Esophagus mucosa (tissue), 1 donor: ENCODE results near the gene PPP1R16B. TPM values are rescaled to one million over a fixed set of nuclear protein-coding genes. Genes with fewer than 3 reads are reported as not detected.
"Not testable (repeated sequence)": the region's sequence is repeated elsewhere in the genome, so short reads cannot be mapped to it uniquely, and the experiment has no call there.

Source experiments
- ATAC-seq: fragments of 200-7000 bp; cut with Tn5 transposase; one replicate; pipeline ENCODE4 v1.9.1; 2020
- total RNA-seq: library from RNA; stranded (reverse); gene quantifications from one replicate; pipeline ENCODE4 v1.2.4, GENCODE V29; 2023
- donor health status: DM: yes; HTN: yes; CAD: no.

The PPP1R16B gene
- total RNA-seq, 1 donor from 2014 or later, result 2.3 TPM

DNA sequence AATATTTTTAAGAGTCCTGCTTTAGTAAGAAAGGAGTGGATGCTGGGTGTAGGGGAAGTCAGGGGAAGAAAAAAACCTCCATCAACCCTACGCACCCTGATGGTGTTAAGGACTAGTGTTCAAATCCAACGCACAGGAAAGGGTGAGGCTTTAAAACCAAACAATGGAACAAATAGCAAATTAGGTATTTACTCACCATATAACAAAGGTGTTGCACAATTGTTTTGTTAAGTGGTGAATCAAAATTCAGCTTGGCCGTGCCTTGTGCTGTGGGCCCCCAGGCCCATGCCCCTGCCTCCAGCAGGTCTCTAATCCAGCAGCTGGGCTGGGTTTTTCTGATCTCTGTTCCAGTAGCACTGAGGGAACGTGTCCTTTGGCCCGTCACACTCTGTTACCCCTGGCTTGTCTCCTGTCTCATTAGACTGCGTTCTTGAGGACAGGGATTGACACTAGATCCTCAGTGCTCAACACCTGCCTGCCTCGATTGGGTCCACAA is 132.5 kb downstream of the PPP1R16B start:
- ATAC-seq, result peak; percentile 68

DNA sequence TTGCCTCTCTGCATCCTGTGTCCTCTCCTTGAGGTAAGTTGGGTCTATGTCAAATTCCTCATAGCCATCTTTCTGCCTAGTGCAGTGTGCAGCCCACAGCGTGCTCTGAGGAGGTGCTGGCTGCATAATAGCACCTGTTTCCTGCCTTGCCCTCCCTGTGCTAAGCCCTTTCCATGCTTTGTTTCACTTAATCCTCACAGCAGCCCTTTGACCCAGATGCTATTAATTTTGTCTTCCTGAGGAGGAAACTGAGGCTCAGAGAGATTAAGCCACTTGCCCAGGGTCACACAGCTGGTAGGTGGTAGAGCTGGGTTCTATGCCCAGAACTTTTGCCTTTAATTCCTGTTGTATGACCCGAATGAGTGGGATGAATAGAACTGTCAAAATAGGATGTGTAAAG is 134.2 kb downstream of the PPP1R16B start:
- no peak for ATAC-seq

DNA sequence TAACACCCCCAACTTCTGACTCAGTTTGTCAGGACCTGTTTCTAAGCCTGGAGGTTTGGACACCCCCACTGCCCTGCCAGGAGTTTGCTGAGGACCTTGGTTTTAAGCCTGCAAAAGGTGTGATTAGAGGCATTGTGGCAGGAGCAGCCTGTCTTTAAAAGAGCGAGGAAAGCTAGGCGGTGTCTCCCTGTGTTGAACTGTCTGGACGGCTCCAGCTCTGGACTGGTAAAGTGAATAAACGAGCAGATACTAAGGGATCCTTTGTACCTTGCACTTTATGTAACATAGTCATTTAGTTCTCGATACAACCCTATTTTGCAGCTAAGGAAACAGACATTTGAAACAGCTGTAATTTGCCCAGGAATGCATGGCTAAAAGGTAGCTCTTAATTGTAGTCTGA is 135.1 kb downstream of the PPP1R16B start:
- no peak for ATAC-seq

DNA sequence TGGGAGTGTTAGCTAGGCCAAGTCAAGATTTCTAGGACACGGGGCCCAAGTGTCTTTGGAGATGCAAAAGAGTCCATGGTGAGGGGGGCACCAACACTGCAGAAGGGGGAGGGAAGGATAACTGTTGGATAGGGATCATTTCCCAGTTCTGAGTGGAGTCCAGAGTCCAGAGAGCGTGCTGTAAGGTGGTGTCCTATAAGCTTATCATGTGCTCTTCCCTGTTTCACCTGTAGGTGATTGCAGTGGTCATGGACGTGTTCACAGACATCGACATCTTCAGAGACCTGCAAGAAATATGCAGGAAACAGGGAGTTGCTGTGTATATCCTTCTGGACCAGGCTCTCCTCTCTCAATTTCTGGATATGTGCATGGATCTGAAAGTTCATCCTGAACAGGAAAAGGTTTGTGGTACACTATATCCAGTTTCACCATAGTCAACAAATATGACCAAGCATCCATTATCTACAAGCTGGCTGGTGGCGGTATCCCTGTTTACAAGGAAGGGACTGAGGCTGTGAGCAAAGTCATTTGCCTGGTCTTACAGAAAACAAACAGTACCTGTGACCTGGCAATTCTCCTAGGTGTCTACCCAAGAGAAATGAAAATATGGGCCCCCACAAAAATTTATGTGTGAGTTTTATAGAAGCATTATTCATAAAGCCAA is 136.4 kb downstream of the PPP1R16B start:
- ATAC-seq, result no peak

DNA sequence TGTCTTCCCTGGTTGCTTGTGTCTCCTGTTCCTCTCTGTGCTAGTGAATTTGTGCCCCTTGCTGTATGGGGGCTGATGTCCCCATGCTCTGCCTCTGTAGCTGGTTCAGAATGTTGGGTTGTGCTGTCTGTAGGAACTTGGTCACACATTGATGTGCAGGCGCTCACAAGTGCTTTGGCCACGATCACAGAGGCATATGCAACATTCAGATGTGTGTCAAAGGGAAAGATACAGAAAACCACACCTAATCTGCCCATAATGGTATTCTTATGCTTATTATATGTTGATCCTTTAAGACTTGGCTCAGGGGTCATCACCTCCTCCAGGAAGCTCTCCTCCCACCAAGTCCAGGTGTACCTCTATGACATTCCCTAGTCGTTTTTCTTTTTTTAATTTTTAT is 139.5 kb downstream of the PPP1R16B start:
- no peak for ATAC-seq

DNA sequence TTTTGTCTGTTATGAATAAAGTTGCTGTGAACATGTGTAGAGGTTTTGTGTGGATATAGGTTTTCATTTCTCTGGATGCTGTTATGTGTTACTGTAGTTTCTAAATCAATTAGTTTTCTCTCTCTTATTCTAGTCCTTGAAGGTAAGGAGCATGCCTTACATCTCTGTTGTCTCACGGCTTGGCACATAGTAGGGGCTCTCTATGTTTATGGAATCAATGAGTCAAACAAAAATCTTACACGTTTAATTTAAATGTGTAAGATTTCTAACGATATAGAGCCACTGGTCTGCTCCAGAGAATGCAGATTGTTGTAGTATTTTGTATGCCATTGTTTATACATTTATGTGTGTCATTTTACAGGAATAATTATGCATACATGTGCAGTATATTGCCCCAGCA is 141.3 kb downstream of the PPP1R16B start:
- no peak for ATAC-seq

DNA sequence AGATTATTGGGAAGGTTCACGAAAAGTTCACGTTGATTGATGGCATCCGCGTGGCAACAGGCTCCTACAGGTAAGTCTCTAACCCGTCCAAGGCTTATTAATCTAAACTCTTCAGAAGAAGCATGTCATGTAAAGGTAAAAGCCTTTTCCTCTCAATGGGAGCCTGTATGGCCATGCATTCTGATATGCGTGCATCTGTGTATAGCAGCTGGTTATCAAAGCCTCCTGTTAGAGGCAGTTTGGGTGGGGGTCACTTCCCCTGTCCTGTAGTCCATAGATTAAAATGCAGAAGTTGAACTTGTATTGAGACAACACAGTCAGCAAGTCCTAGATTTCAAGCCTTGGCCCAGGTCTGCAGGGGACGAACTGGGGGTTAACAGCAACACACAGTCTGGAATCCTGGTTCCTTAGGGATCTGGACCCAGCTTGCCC is 142.4 kb downstream of the PPP1R16B start:
- peak; percentile 63 for ATAC-seq

DNA sequence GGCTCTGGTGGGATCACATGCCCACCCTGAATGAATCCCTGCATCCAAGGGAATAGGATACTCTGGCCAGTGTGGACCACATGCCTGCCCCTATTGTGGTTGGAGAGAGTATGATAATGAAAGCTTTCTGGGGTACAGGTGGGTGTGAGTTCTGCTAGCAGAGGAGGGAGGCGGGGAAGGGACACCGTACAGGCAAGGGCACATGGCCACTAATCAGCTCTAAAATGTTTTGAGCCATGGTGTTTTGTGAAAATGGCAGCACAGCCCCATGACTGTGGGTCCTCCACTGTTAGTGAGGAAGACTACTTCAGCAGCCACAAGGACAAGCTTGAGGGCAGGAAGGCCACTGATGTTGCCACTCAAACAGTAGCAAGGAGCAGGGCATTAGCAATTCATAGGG is 144.8 kb downstream of the PPP1R16B start:
- ATAC-seq, result no peak

DNA sequence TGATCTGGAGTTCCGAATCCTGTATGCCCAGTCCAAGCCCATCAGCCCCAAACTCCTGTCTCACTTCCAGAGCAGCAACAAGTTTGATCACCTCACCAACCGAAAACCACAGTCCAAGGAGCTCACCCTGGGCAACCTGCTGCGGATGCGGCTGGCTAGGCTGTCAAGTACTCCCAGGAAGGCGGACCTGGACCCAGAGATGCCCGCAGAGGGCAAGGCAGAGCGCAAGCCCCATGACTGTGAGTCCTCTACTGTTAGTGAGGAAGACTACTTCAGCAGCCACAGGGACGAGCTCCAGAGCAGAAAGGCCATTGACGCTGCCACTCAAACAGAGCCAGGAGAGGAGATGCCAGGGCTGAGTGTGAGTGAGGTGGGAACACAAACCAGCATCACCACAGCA is 146.1 kb downstream of the PPP1R16B start:
- ATAC-seq, result no peak

DNA sequence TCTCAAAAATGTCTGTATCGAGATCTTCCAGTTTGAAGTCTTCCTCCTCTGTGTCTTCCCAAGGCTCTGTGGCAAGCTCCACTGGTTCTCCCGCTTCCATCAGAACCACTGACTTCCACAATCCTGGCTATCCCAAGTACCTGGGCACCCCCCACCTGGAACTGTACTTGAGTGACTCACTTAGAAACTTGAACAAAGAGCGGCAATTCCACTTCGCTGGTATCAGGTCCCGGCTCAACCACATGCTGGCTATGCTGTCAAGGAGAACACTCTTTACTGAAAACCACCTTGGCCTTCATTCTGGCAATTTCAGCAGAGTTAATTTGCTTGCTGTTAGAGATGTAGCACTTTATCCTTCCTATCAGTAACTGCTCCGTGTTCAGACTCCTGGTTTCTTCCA is 146.7 kb downstream of the PPP1R16B start:
- ATAC-seq, result no peak

DNA sequence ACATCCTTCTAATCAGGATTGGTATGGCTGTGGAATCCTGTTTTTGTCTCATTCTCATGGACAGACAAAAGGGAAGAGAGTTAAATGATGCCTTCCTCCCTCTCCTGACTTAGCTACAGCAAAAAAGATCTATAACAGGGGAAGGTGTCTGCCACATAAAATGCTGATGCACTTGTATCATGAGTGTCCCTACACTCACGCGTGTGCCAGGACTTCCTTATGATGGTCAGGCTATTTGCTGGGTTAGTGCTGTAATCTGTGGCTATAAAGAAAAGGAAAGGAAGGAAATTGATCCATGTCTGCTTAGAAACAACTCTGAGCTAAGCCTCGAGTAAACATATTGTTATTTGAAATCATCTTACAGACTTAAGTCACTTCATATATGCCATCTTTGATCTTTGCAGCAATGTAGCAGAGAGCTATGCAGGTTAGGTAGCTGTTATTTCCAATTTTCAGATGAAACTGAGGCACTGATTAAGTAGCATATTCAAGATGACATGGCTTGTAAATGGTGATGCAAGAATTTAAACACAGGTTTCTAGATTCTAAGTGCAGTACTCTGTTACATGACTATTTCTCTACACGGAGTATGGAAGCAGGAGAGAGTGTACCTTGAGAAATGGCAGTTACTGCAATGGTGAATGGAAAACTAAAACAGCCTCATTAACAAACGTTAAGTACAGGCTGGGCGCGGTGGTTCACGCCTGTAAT is 148.3 kb downstream of the PPP1R16B start:
- no peak for ATAC-seq

DNA sequence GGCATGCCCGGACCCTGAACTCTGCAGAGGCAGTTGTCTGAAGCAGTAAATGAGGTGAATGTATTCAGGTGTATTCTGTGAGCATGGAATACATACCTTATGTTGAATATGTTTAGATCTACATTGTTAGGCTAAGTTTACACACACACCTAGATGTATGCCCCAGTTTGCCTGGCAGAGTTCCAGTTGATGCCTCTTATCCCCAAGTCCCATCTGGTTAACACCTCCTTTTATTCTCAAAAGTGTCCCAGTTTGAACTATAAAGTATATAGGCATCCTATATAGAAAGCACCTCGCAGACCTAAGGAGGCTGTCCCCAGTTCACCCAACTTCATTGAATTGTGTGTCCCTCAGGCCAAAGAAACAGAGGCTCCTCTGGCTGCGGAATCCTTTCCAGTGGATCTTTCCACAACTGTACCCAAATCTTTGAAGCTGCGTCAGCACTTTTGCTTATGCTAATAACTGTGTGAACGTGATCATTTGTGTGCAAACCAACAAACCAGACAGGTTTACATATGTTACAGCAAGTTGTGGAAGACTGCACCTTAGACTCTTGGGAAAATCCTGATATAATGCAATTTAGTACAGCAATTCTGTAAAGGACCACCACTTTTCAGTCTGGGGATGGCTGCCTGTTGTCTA is 151.9 kb downstream of the PPP1R16B start:
- ATAC-seq, result no peak

DNA sequence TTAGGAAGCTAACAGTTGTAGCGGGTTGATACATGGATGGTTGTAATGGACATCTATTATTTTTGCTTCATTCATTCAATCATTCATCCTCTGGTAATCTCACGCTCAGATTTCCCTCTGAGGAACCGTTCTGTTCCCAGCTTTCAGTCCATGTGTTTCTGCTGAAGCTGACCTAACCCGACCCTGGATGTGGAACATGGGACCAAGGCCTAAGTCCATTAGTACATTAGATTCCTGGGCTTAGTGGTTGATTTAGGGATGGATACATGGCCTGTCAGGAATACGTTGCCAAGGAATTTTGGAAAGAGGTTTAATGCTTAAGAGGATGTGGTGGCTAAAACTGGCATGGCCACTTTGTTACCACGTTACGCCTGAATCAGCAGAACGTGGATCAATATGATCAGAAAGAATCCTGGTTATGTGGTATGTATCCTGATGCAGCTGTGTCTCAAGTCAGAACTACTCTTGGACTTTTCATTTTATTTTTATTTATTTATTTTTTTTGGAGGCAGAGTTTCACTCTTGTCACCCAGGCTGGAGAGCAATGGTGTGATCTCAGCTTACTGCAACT is 152.5 kb downstream of the PPP1R16B start:
- no peak for ATAC-seq

DNA sequence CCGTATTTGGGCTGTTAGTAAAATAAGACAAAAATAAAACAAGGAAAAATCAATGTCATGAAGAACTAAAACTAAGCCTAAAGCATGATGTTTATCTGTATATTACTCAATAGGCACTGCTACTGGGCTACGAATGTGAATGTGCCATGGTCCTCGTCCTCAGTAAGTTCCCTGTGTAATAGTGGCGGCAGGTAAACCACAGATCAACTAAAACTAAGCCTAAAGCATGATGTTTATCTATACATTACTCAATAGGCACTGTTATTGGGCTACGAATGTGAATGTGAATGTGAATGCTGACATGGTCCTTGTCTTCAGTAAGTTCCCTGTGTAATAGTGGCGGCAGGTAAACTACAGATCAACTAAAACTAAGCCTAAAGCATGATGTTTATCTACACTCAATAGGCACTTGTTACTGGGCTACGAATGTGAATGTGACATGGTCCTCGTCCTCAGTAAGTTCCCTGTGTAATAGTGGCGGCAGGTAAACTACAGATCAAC is 154.7 kb downstream of the PPP1R16B start:
- ATAC-seq, result not testable (repeated sequence)

DNA sequence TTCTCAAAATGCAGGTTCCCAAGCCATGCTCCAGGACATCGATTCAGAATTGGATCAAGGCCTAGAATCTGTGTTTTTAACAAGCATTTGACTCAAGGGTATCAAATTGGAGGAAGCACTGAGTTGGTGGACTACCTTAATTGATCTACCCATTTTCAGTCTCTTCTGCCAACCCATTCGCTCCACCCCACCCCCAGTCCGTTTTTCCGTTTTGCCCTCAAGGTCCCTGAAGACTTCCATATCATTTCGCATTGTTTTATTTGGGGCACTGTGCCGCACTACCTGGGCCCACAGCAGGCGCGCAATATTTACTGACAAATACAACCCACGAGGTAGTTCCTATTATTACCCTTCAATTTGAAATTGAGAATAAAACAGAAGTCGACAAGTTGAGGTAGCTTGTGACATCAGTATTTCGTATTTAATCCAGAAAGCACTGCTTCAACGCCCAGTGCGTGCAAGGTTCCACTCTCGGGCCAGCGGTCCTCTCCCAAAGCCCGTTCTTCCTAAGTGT is 156.1 kb downstream of the PPP1R16B start:
- ATAC-seq, result peak; percentile 0

DNA sequence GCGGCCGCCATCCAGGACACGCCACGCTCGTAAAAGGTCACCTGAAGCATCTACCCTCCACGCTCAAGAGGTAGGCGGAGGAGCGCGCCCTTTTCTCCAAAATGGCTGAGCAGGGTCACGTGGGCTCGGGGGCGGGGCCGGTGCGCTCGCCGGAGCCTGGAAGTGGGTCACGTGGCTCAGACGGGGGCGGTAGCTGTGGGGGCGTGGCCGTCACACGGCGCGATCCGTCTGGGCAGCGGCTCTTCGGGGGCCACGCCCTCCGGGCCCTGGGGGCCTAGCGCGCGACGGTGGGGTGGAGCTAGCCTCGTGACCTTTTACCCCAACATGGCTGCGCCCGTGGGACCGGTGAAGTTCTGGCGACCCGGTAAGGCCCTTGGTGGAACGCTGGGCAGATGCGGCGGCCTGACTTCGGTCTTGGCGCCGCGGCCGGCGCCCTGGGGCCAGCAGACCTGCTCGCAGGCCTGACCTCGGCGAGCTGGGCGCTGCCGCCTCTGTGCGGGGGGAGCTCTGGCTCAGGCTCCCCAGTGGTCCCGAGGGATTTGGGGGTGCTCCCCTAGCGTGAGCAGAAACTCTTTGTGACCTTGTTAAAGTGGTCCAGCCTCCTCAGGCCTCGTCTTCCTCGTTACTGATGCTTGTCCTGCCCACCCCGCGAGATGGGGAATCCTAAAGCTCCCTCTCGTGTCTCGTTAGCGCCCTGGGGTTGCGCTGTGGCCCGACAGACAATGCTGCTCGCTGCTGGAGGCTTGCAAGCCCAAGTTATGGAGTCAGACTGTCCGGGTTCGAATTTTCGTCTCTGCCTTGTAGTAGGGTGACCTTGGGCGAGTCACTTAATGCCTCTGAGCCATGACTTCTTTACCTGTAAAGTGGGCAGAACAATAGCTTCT is 156.8 kb downstream of the PPP1R16B start, which contains the start of gene DHX35:
DHX35 (plus strand) TSS at position 301 of the 884 bp plus-strand sequence; CDS start at position 325, 24 bp downstream.
- ATAC-seq, result peak; percentile 100

DNA sequence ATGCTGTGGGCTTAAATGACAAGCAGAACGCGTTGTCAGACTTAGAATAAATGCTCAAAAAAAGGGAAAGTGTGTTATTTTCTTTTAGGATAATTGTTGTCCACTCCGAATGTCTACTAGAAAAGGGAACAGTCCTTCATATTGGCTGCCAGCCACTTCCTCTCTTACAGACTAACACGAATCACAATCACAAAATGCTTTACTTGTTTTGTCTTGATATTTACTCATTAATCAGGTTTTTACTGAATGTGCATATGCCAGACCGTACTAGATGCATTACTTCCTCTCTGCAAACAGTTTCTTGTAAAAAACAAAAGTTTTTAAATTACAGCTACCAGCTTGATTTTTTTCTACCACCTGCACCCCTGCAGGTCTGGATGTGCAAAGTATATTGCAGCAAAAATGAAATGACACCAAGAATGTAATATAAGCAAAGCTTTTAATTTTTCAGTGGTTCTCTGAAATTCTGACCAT is 157.5 kb downstream of the PPP1R16B start:
- no peak for ATAC-seq

DNA sequence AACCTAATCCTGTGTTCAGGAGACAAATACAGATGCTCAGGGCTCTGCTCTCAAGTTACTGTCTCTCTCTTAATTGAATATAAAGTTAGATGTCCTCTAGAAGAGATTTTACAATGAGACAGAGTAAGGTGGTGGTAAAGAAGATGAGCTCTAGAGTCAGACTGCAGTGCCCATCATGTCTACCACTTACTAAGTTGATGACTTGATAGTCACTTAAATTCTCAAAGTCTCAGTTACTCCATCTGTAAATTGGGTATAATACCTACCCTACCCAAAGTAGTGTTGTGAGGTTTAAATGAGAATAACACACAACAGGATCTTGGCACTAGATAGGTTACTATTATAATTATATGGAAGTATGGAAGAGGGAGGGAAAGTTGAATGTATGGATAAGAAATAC is 158.2 kb downstream of the PPP1R16B start:
- no peak for ATAC-seq

DNA sequence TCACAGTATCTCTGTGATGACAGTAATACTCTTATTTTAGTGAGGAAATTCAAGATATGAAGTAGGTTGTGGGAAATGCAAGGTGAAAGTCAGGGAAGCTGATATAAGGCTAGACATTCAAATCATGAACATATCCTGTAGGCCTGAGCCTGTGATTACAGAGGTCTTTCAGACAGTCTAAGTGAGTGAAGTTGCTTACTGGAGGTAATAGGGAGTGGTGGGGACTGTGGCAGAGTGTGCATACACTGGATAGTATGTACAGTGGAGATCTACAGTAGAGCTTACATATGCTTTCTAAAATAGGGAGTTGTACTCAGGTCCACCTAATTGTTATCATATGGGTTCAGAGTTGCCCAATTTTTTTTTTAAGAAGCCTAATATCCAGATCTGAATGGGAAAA is 159.8 kb downstream of the PPP1R16B start:
- no peak for ATAC-seq

DNA sequence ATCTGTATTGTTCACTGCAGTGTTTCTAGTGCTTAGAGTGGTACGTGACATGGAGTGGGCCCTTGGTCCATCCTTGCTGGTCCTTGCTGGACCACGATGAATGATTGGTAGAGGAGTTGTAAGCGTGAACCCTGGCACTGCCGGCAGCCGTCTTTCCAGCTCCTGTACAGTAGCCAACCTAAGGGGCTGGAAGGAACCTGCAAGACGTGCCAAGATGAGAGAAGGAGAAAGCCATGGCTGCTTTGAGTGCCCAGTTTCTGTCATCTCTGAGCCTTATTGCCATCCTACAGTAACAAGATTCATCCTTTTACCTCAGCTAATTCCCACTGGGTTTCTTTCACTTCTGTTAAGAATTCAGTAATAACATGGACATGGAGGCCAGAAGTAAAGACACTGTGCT is 162.6 kb downstream of the PPP1R16B start:
- no peak for ATAC-seq

DNA sequence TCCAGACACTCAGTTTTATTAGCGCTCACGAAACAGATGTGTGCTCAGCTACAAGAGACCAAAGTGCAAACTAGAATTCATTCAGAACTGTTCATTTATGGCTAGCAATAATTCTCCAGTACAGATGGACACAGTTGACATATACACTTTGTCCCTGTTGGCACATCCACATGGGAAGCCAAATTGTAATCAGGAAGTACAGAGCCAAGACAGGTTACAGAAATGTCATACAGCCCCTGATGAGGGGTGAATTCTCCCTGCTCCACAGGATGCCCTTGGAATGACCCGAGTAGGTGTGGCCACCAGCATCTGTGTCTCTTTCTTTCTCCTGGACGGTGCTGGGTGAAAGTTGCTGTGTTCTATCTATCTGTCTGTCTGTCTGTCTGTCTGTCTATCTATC is 164.2 kb downstream of the PPP1R16B start:
- no peak for ATAC-seq

DNA sequence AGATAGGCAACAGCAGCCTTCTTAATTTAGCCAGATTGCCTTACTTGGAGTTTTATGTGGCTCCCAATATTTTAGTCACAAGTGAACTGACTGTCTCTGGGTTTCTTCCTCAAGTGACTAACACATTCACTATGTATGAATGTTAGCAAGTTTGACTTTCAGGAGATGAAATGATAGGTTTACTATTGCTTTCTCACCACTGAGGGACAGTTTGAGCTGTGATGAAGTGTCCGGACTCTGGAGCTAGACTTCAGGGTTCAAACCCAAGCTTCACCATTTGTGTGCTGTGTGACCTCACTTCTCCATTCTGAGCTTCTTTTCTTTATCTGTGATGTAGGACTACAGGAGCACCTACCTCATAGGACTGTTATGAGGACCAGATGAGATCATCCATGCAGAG is 164.8 kb downstream of the PPP1R16B start:
- ATAC-seq, result peak; percentile 59
